Right lobe of liver (tissue), 6 donors: Measurements from ENCODE around the gene CGRRF1. TPM values are rescaled to one million over a fixed set of nuclear protein-coding genes. Genes with fewer than 3 reads are reported as not detected.

Experiments used
- ATAC-seq, 4 donors: fragments of 200-7000 bp; cut with Tn5 transposase; one replicate each; pipeline ENCODE4 v1.9.1; 2020; ENCODE audit warnings: mild to moderate bottlenecking in 4 of 4, moderate library complexity in 4 of 4
- DNase-seq, 3 donors: peaks; one replicate each; pipeline ENCODE4 v3.0.0-alpha.2; 2020
- H3K27ac ChIP-seq, 3 donors: fragments of 200-600 bp; one replicate each; pipeline ENCODE4 v1.8.0; 2022
- H3K27me3 ChIP-seq, 2 donors: fragments of 200-600 bp; one replicate each; pipeline ENCODE4 v1.8.0; 2022
- H3K36me3 ChIP-seq, 4 donors: fragments of 200-600 bp; sonication (generic) in 1 of 4; one replicate each; pipeline versions ENCODE4 v1.5.1 to v1.8.0; 2017 to 2022; ENCODE audit warnings: control low read depth in 1 of 4
- H3K4me1 ChIP-seq, 4 donors: fragments of 200-600 bp; sonication (generic) in 1 of 4; one replicate each; pipeline versions ENCODE4 v1.5.1 to v1.8.0; 2017 to 2022; ENCODE audit warnings: control low read depth in 1 of 4
- H3K4me3 ChIP-seq, 3 donors: fragments of 200-600 bp; one replicate each; pipeline ENCODE4 v1.8.0; 2022
- H3K9me3 ChIP-seq, 4 donors: fragments of 200-600 bp; sonication (generic) in 1 of 4; one replicate each; pipeline versions ENCODE4 v1.5.1 to v1.8.0; 2017 to 2022; ENCODE audit warnings: control low read depth in 1 of 4
- CTCF ChIP-seq, 4 donors: fragments of 200-600 bp in 3 of 4; fragments of 450-650 bp in 1 of 4; IDR thresholded peaks; one replicate each; pipeline versions ENCODE4 v1.5.1 to v1.8.0; 2016 to 2022; ENCODE audit warnings: antibody characterized with exemption in 4 of 4, mild to moderate bottlenecking in 2 of 4
- POLR2A ChIP-seq: fragments of 450-650 bp; IDR thresholded peaks from one replicate; pipeline ENCODE4 v1.6.1; 2017; ENCODE audit warnings: antibody characterized with exemption, mild to moderate bottlenecking
- WGBS: methylation state at CpG from one replicate; pipeline ENCODE4 v1.1.6; 2018; ENCODE audit warnings: low coverage, low lambda C conversion rate; ENCODE audit not compliant: insufficient coverage; ENCODE audit errors: missing lambda C conversion rate; 5-methylcytosine and 5-hydroxymethylcytosine counted together
- intact Hi-C, 2 donors: fragments of 100-400 bp; cut with DNase I; formaldehyde crosslinking; loops; one replicate each; pipeline versions ENCODE4 v1.11.2 to v1.14.1; 2022
- total RNA-seq, 6 experiments: library from RNA; depleted of rRNA in 2 of 6; stranded (reverse); fragments of >200 nt in 2 of 6; fragmentation: NEBNext Ultra II Directional in 3 of 6; extraction: Animal tissue kit (Norgen Biotek cat#: 25700) in 3 of 6; gene quantifications; one replicate each; pipeline versions ENCODE4 v1.1.0 to v1.2.4, GENCODE V29; 2016 to 2023
- donor health status: DM: no; HTN: yes; CAD: no.
- donor health status: DM: no; HTN: no; CAD: no.
- donor health status: DM: no; HTN: no; CAD: no.
- donor health status: DM: no; HTN: yes; CAD: no.
- donor health status: DM: no; HTN: yes; CAD: no.

CGRRF1 gene
- total RNA-seq, 6 experiments from 2014 or later: 5.4 to 8.2 (median 6.7) TPM

GRCh38 chr14:54487771-54488170 lies 21.9 kb upstream of the CGRRF1 start:
- DNase-seq: no peak
- intact Hi-C loops: no loop called here
- H3K4me3 ChIP-seq: peak overlapping the region; percentile 86 to 98 (median 90)
- TF ChIP-seq POLR2A: no peak
- no peak for TF ChIP-seq CTCF (IDR thresholded peaks at IDR 0.05)
- WGBS: 29% methylated on average over 4 of the region's 4 CpGs
- H3K36me3 ChIP-seq: no peaks in the 10 kb centered on the region
- peak overlapping the region; percentile 73 to 98 (median 87) for H3K27ac ChIP-seq
- H3K4me1 ChIP-seq: peaks cover 0 to 24% (median 11%) of the 10 kb centered on the region in 4 donors
- peak in 1 of 4 donors; percentile 12 for ATAC-seq
- no peaks in the 10 kb centered on the region for H3K27me3 ChIP-seq
- H3K9me3 ChIP-seq: no peaks in the 10 kb centered on the region

DNA sequence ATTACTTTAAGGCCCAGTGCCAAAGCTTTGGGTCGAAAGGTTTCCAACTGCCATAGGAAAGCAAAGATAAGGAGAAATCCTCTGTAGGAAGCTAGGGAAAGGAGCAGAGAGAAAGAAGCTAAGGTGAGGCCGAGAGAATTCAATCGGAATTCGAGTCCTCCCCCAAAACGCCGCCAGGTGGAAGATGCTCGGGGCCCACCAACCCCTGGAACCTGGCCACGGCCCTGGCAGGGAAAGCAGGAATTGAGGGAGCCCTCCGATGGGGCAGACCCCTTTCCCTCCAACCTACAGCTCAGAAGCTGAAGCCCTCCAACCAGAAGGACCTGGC lies 21.4 kb upstream of the CGRRF1 start:
- 0% methylated on average over 8 of the region's 9 CpGs for WGBS

DNA sequence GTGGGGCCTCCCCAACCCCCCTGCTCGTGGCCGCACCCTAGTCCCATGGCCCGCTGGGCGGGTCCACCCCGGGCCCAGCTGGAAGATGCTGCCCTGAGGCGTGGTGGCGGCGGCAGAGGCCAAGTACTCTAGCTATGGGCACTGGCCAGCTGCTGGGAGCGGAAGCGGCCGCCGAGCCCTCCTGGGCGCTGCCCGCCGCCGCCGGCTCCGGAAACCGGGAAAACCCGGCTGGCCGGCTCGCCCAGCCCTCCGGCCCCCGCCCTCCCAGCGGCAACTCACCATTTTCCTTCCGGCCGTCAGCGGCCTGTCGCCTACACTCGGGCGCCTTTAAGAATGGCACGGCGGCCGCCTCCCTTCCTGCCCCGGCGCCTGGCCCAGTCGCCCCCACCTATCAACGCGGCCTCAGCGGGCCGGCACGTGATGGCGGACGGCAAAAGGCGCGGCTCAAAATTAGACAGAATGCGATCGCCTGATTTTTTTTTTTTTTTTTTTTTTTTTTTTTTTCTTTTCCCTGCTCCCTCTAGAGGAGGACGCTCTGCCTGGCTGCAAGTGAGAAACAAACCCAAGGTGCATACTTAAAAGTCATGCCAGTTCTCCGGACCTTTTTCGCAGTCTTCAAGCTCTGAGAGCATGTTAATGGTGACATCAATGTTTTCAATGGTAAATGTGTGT lies 20.9 kb upstream of the CGRRF1 start, which contains the start of gene GMFB:
GMFB (minus strand) TSS at position 335 of the 672 bp plus-strand sequence; CDS start at position 282, 53 bp downstream.
- H3K9me3 ChIP-seq: no peaks in the 10 kb centered on the region
- intact Hi-C loops: no loop called here
- peak within 1 kb of the TSS; percentile 86 to 98 (median 90) for H3K4me3 ChIP-seq
- 0% methylated on average over 5 of the region's 51 CpGs for WGBS
- H3K36me3 ChIP-seq: no peaks in the 10 kb centered on the region
- DNase-seq: peak; percentile 91 to 94 (median 93)
- H3K27ac ChIP-seq: peak within 1 kb of the TSS; percentile 73 to 98 (median 87)
- H3K4me1 ChIP-seq: peaks cover 0 to 14% (median 6%) of the 10 kb centered on the region in 4 donors
- peak; percentile 13 to 47 (median 42) for TF ChIP-seq CTCF (IDR thresholded peaks at IDR 0.05)
- peak; percentile 93 for TF ChIP-seq POLR2A
- peak; percentile 94 to 99 (median 97) for ATAC-seq
- no peaks in the 10 kb centered on the region for H3K27me3 ChIP-seq

More for the DNA sequence above, 21.4 kb upstream of the CGRRF1 start:
- Histone ChIP-seq H3K36me3 (no peaks in the 10 kb centered on the region), H3K4me3 (peak overlapping the region; percentile 86 to 98 (median 90)), H3K4me1 (peaks cover 0 to 19% (median 9%) of the 10 kb centered on the region in 4 donors), H3K27ac (peak overlapping the region; percentile 73 to 98 (median 87)), H3K9me3 (no peaks in the 10 kb centered on the region), H3K27me3 (no peaks in the 10 kb centered on the region)
- peak in 1 of 4 donors; percentile 6 for ATAC-seq
- TF ChIP-seq POLR2A (no peak), CTCF (IDR thresholded peaks at IDR 0.05) (no peak)
- DNase-seq: no peak
- intact Hi-C loops: no loop called here

DNA sequence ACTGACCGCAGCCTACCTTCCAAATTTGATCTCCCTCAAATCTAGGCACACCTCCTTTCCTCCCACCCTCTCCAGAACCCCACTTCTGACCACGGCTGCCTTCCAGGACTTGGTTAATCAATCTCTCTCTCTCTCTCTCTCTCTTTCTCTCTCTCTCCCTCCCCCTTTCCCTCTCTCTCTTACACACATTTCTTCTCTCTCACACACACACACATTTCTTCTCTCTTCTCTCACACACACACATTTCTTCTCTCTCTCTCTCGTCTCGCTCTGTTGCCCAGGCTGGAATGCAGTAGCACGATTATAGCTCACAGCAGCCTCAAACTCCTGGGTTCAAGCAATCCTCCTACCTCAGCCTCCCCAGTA lies 20.4 kb upstream of the CGRRF1 start:
- ATAC-seq (peak in 1 of 4 donors; percentile 31), DNase-seq (no peak)
- H3K36me3 ChIP-seq: no peaks in the 10 kb centered on the region
- H3K27me3 ChIP-seq: no peaks in the 10 kb centered on the region
- H3K4me3 ChIP-seq: peak overlapping the region; percentile 86 to 98 (median 90)
- TF ChIP-seq POLR2A (no peak), CTCF (IDR thresholded peaks at IDR 0.05) (no peak)
- H3K9me3 ChIP-seq: no peaks in the 10 kb centered on the region
- intact Hi-C loops: no loop called here
- 34% methylated on average over 5 of the region's 5 CpGs for WGBS
- H3K27ac ChIP-seq: peak overlapping the region; percentile 73 to 98 (median 87)
- H3K4me1 ChIP-seq: peaks cover 0 to 13% (median 5%) of the 10 kb centered on the region in 4 donors
